NCI-H226 (cell line): ENCODE measurements around the gene BCL11A.

Experiments
- DNase-seq: peaks from one replicate; pipeline ENCODE4 v3.0.0-alpha.2; 2015

Gene BCL11A

DNA sequence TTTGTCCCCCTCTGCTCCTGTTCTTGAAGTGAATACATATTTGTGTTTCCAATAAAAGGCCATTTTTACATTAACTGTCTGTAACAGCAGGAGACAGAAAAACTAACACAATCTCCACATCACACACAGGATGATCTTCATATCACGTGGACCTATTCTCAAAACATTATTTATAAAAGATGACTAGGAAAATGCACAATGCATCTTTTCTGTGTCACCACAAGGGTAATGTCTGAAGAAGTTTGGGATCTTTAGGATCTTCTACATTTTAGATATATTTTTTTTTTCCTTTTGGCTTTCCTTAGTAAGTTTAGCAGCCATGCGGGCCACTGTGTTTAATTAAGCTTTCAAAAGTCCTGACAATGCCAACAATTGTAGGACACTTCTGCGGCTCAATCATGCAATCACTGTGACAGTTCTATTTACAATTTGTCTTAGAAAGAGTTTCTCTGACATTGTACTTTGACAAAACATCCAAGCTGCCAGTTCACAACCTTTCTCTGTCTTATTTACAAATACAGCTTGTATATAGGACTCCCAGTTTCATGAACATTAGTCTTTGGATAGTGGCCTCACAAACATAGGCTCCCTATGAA, 12.3 kb downstream of the BCL11A start:
- no peak for DNase-seq

DNA sequence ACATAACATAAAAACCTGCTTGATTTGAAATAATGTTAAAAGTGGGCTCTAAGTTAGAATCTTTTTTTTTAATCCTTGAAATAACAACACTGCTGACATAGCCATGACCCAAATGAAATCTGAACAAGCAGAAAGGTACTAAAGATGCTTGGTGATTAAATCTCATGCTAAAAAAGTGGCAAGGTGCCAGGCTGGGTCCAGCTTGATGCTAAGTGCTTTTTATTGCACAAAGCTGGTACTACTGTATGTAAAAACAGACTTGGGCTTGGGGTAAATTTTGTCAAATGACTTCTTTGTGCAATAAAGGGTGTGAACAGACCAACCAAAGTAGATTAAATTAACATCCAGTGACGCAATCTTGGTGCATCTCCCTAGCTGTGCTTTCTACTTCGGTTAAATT, 13.4 kb downstream of the BCL11A start:
- DNase-seq = no peak

GRCh38 chr2:60539140-60539539, 14.3 kb downstream of the BCL11A start:
- no peak for DNase-seq

- DNase-seq = no peak
These were observed 15.4 kb downstream of the BCL11A start for GRCh38 chr2:60538101-60538500.

- no peak for DNase-seq
These were observed 16.7 kb downstream of the BCL11A start for GRCh38 chr2:60536746-60537145.

GRCh38 chr2:60535685-60536312, 17.7 kb downstream of the BCL11A start:
- no peak for DNase-seq

GRCh38 chr2:60534892-60535684, 18.4 kb downstream of the BCL11A start:
- no peak for DNase-seq

DNA sequence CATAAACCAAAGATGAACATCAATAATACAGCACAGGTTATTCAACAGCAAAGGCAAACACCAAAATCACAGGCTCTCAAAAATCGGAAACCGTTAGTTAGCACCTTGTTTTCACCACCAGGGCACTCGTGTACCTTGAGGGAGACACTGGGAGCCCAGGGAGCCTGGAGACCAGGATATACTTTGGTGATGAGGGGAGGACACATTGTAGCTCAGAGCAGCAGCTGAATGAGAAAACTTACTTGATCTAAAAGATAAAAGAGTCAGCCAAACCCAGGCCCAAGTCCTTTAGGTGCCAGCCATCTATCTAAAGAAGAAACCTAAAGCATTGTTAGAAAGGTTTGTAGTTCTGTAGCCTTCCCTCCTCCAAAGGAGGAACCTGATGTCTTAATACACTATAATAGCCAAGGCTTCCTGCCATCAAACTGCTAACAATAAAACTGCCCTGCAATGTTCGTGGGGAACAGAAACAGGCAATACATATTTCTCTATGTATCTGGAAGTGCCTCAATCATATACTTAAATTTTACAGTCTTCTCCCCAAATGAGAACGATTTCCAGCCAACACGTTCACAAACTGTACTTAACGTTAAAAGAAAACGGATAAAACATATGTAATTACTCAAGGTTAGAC, 19.3 kb downstream of the BCL11A start:
- no peak for DNase-seq

GRCh38 chr2:60533101-60534051, 20.1 kb downstream of the BCL11A start:
- DNase-seq = no peak

GRCh38 chr2:60532421-60532820, 21.0 kb downstream of the BCL11A start:
- no peak for DNase-seq

- no peak for DNase-seq
These were observed 21.7 kb downstream of the BCL11A start for GRCh38 chr2:60531701-60532133.

DNA sequence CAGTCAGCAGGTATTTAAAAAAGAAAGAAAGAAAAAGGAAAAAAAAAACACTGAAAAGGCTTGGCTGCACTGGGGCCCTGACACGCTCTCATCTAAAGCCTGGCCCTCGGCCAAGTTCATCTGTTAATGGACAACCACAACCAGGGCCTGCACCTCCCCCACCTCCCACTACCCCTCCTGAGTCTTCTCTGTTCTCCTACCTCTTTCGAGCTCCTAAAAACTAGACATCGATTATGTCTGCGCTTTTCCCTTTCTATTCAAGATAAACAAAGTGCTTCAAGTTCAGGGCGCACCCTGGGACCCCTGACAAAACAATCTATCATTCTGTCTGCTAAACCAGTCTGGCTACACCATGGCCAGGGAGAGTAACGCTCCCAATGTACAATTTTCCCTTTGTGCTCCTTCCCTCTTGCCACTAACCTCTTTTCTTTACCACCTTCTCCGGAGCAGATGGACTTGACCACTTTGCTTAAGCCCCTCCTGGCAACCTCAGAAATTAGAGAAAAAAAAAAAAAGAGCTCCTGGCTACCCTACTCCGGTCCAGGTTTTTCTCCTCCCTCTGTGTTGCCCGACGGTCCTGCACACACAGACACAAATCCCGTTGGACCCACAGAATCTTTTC, 22.7 kb downstream of the BCL11A start:
- DNase-seq = no peak

DNA sequence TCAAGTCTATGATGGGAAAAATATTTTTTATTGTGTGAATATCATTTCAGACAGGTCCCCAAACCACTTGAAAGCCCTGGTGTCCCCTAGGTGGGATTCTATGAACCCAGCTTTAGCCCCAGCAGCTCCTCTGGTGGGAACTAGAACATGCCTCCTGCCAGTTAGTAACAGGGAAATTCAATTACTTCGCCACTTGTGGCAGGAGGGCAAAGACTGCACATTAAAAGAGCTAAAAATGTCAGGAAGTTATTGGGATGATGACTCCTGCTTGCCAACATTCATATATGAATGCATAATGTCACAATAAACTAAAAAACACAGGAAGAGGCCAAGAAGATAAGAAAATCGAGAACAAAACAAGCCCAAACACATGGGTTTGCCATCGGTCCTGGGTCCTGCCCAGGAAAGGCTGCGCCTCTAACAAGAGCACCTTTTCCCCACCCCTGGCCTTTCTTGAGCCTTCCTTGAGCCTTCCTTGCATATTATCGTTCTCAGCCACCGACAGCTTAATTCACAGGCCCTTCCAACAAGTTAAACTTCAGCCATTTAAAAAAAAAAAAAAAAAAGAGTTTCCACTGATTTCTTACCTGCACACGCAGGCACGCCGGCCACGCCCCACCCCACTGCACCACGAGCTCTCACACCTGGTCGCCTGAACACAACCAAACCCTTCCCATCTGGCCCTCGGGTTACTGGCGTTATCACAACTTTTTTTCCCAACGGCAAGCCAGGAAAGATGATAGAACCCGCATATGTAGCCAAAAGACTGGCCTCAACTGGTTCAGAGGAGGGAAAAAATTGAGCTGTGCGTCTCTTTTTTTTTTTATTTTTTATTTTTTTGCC, 23.4 kb downstream of the BCL11A start:
- DNase-seq = no peak

DNA sequence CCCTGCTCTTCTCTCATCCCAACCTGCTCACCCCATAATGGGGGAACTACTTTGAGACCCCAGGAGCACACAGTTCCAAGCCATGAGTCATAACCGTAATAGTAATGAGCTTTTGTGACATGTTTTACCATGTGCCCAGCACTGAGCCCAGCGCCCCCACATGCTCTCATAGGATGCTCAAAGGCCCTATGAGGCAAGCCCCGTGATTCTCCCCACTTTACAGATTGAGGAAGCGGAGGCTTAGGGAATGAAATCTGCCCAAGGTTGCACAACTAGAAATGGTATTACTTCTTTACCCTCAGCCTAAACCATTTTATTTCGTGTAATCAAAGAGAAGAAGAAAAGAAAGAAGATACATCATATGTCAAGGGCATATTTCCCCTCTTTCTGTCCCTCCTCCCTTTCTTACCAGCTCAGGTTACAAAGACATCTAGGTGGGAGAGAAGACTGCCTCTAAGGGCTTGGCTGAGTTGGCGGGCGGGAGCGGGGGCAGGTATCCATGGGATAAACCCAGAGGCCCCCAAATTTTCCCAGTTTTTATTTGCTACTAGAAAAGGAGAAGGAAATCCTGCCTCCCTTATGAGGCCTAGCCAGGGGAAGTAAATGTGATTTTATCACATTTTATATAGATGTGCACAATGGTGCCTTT, 24.2 kb downstream of the BCL11A start:
- no peak for DNase-seq

DNA sequence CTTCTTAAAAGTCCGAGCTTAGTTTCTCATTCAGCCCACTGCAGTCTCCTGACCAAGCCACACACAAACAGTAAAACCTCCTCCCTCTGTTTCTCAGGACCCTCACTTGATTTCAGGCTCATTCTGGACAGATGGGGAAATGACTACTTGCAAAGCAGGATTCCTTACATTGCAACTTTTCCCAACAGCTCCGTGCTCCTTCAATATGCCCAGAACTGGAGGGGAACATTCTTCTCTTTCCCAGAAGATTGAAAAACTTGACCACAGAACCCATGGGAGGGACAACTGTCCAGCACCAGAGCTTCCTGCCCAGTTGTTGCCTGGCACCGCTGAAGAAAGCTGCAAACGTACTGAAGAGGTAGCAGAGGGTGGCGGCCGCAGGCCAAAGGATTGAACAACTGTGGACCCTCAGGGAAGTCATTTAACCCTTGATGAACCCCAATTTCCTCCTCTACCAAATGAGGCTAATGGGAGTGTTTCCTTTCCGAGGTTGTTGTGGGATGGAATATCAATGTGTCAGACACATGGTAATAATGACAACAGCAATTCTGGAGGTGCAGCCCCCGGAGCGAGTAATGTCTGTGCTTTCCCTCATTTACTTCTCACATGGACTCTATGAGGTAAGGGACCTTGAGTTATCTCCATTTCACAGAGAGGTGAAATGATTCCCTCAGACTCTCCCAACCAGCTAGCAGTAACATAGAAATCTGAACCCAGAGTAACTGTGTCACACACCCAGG, 25.0 kb downstream of the BCL11A start:
- no peak for DNase-seq

DNA sequence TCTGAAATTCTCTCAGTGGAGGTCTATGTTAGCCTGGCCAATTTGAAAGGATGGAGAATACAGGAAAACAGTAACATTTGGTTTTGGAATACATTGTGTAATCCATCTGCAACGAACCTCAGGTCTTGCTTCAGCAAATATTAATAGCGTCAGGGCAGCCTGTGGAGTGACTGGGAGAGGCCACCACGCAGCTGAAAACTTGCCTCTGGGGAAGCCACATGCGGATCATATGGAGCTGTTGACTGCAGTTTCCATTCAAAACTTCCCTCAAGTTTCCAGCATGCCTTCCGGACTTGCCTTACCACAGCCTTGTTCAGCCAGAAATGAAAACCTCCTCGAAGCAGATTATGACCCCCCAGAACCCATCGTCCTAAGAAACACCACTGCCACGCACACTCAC, 25.7 kb downstream of the BCL11A start:
- no peak for DNase-seq

- no peak for DNase-seq
These were observed 26.8 kb downstream of the BCL11A start for GRCh38 chr2:60526623-60527022.

GRCh38 chr2:60525899-60526298, 27.6 kb downstream of the BCL11A start:
- DNase-seq = no peak

DNA sequence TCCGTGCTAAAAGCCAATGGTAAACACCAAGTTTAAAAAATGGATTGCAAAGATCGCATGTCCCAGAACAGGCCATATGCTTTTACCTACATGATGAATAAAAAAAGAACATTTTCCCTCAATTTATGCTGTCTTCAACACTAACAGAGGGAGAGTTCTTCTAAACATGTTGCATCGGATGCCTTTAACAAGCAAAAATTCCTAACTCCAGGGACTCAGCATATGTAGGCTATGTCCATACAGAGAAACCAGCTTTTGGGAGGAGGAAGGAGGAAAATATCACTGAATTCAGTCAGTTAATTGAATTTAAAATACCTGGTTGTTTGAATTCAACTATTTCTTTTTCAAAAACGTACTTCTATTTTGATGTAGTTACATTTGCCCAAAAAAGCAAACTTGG, 28.6 kb downstream of the BCL11A start:
- DNase-seq = no peak

DNA sequence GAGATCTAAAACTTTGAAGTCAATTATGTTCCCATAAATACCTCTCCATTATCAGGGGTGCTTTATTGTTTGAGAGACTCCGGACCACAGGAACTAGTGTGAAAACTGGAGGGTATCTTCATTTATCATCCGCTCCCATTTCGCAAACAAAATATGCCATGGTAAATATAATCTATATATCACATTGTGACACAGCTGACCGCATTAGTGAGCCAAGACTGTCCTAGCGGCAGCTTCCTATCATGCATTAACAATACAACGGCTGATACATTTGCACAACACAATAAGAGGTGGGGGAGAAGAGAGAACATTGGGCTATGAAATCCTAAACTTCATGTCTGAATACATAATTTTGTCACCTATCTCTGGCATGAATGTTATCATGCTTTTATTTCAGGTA, 29.5 kb downstream of the BCL11A start:
- DNase-seq = no peak
